Measurements from ENCODE around the gene ACO2.

The ACO2 gene

GRCh38 chr22:41524809-41525449 lies 56.0 kb downstream of the ACO2 start:
- no peak for DNase-seq

DNA sequence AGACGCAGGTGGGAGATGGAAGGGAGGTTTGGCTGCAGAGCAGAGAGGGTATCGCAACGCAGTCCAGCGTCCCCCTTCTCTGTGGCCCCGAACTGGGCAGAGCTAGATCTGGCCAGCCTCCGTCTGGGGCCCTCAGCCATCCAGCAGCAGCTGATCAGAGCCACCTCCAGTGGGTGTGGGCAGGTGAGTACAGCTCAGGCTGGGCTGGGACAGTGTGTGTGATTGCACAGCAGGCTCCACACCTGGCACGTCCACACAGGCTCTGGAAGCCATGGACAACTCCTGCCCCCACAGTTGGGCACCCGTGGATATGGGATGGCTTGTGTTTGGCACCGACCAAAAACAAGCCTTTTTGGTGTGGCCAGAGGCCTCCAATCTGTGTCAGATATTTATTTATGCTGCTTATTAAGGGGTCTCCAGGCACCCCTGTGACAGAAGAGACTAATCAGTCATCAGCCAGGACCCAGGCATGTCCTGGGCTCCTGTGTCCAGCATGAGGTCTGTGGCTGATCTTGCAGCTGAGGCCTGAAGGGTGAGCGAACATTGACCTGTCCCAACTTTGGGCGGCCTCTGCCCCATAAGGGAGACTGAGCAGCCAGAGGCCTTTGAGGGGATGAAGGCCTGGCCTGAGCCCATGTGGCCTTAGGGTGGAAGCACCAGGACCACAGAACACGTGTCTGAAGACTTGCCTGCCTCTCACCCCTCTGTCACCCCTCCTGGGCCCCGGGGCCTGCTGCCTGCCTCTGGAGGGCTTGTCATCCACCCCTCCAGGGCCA lies 56.7 kb downstream of the ACO2 start:
- no peak for DNase-seq

DNA sequence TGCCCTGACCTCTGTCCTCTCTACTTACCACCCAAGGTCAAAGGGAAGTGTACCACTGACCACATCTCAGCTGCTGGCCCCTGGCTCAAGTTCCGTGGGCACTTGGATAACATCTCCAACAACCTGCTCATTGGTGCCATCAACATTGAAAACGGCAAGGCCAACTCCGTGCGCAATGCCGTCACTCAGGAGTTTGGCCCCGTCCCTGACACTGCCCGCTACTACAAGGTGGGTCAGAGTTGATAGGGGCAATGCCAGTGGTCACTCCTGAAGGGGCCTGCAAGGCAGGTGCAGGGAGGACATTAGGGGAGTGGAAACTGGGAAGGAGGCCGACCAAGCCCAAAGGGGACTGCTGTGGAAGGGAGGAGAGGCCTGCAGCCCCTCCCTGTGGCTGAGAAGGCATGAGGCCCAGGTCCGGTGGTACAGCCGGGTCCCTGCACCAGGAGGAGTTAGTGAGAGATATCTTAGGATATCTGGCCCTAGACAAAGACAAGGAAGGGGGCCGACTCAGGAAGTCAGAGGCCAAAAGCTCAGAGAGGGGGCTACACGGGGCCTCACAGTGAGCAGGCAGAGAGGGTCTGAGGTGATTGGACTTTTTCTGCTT lies 57.4 kb downstream of the ACO2 start:
- no peak for DNase-seq

DNA sequence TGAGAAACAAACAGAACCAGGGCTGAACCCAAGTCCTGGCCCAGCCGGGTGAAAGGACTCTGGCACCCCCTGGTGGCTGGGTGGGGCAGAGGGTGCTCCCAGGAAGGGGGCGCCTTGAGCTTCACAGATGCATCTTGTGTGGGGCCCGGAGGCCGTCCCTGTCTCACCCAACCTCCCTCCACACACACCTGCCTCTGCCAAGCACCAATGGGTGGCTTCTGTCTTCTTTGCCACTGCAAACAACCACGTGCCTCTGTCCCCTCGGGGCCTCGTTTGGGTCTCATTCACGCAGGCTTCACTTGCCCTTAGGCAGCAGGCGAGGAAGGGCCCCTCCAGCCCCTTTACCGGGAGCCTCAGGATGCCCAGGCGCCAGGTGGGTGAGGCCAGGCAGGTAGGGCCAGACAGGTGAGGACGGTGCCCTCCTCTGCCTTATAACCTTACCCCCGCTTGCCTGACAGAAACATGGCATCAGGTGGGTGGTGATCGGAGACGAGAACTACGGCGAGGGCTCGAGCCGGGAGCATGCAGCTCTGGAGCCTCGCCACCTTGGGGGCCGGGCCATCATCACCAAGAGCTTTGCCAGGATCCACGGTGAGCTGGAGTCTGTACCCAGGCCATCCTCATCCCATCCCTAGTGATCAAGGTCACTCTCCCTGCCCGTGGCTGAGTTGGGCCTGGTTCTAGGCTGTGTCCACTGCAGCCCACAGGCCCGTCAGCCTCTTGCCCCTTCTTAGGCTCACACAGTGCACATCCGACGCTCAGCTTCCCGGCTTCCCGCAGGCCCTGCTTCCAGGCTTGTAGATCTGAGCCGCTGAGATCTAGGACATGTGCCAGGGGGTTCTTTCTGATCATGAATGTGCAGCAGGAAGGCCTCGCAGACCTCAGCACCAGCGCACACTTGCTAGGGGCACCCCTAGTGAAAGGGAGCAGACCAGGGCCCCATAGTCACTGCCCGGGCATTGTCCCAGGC lies 58.2 kb downstream of the ACO2 start:
- no peak for DNase-seq

- DNase-seq: no peak
Observed at GRCh38 chr22:41528132-41528766, 59.3 kb downstream of the ACO2 start.

DNA sequence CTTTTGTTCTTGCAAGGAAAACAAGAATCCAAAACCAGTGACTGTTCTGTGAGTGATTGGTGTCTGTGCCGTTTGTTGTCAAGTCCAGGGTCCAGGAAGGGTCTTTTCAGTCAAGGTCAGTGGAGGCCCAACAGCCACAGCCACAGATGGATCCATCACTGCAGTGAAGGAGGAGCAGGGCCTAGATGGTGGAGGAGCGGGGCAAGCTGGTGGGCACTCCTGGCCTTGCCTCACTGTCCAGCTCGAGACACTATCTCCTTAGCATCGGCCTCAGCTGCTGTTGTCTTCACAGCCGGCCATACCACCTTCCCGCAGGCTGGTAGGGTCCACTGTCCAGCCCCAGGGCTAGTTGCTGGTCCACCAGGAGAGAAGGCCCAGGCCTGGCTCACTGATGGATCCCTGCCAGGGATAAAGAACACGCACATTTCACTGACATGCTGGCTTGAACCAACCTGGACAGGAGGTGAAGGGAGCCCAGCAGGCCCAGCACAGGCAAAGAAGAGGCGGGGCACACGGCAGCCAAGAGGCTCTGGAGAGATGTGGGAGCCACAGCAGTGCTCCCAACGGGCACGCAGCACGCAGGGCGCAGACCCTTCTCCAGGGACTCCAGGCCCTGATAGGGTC lies 60.1 kb downstream of the ACO2 start:
- DNase-seq: no peak

DNA sequence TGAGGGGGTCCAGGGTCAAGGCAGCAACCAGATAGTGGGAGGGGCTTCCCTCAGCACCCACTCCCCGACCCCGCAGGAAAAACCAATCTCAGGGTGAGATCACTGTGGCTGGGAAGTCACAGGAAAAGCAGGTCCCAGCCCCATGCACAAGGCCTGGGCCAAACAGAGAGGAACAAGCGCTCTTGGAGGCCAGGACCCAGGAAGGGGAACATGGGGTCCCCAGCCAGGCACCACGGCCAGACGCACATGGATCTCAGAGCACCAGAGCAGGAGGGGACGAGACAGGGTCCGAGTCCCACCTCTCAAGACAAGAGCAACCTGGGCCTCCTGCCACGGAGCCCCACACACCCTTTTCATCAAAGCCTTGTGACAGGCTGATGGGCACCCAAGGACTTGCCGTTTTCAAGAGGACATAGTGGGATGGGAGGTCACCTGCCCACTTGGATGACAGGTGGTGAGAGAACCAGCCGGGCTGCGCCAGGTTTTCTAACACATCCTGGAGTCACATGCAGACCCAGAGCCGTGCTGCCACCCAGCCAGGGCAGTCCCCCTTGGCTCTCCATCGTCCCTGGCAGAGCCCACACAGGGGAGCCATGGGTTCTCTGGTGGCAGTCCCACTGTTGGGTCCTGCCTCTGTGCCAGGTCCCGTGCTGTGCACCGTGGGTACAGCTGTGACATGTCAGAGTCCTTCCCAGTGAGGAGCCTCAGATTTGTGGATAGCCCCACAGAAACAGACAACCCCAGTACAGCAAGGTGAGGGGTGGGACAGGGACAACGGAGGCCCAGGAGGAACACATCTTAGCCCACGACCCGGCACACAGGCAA lies 62.2 kb downstream of the ACO2 start:
- no peak for DNase-seq

- no peak for DNase-seq
Observed at GRCh38 chr22:41531715-41532477, 63.0 kb downstream of the ACO2 start.

DNA sequence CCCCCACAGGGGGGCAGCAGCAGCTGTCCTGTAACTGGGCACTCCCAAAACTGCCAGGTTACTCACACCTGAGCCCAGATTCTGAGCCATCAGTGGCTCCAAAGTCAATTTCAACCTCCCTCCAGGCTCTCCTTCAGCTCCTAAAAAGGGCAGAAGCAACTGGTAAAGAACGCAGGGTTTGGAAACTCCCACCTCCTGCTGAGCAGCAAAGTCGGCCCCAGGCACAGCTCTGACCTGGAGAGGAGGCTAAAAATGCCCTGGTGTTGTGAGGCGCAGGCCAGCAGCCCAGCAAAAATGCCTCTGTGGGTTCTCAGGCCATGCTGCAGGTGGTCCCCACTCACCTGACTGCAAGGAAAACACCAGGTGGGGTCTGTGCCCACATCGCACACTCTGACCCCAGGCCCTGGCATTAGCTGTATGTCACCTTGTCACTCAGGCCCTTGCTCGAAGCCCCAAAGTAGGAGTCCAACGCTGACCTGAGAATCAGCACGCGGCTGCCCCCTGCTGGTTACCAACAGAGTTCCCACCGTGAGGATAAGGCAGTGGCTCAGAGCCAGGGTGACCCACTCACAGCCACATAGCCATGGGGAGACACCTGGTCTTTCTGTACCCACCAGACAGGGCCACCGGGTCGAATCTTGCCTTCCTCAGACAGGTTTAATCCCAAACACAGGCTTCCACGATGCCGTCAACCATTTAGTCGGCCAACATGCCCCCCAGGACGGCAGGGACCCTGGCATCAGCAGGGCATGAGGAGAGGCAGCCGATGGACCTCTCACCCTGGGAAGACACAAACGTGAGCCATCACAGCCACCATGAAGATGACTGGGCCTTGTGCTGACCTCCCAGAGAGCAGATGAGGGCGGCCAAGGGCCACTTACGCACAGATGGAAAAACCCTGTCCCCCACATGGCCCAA lies 64.2 kb downstream of the ACO2 start:
- no peak for DNase-seq

DNA sequence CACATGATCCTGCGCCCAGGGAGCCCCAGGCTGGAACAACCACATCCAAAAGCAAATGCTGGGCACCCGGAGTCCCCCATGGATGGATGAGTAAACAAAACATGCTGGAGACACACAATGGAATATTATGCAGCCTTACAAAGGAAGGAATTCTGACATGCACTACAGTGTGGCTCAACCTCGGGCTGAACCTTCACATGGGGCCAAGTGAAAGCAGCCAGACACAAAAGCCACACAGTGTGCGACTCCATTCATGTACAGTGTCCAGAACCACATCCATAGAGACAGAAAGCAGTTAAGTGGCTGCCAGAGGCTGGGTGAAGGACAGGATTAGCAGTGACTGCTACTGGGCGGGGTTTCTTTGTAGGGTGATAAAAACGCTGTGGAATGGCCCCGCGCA lies 65.3 kb downstream of the ACO2 start:
- no peak for DNase-seq

GRCh38 chr22:41535244-41535643 lies 66.3 kb downstream of the ACO2 start:
- no peak for DNase-seq

- DNase-seq: no peak
Observed at GRCh38 chr22:41537203-41537602, 68.3 kb downstream of the ACO2 start.

DNA sequence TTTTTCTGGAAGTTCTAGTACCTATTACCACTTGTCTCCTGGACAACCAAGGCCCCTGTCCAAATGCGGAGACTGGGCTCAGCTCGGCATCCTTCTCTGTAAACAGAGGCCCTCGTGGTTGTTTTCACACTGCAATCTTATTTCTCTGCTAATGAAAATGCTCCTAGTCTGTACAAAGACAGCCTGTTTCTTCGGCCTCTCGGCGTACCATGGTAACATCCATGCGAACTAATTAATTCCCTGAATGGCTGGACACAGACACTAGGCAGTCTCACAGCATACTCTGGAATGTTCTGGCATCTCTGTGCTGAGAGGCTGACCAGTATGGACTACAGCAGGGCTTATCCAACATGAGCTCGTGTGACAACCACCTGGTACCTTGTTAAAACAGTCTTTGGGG lies 69.7 kb downstream of the ACO2 start:
- DNase-seq: no peak

GRCh38 chr22:41539146-41540005 lies 70.5 kb downstream of the ACO2 start:
- no peak for DNase-seq

DNA sequence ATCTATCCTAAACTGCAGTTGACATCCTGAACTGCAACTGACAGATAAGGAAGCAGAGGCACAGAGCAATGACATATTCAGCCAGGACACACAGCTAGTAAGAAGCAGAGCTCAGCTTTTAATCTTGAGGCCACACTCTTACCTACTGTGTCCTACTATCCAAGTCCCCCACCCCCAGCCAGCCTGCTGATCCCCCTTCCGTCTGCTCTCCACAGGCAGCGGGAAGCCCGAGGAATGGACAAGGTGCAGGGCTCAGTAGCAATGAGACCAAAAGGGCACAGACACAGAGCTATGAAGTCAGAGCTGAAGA lies 71.0 kb downstream of the ACO2 start:
- DNase-seq: no peak

DNA sequence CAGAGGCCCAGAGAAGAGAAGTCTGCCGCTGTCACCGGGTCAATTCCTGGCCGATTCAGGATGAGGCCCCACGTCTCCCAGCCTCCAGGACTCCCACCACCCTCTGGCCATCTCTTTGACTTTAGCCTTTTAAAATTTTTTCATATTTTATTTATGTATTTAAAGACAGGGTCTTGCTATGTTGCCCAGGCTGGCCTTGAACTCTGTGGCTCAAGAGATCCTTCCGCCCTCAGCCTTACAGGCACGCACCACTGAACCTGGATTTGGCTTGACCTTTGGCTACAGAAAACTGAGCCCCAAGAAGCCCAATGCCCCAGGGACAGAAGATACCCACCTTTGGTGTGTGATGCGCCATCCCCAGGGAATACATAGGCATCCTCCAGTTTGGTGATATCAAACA lies 71.4 kb downstream of the ACO2 start:
- DNase-seq: no peak

- no peak for DNase-seq
Observed at GRCh38 chr22:41541484-41541883, 72.6 kb downstream of the ACO2 start.

GRCh38 chr22:41542224-41542623 lies 73.3 kb downstream of the ACO2 start:
- DNase-seq: no peak

All from NCI-H1048 (cell line).